ENCODE data around the gene TSPAN15.
"Not testable (repeated sequence)": the region's sequence is repeated elsewhere in the genome, so short reads cannot be mapped to it uniquely, and the experiment has no call there.

TSPAN15 gene

GRCh38 chr10:69449841-69450240 lies 1.4 kb upstream of the TSPAN15 start:
- peak; percentile 36 to 37 for DNase-seq

- DNase-seq, result not testable (repeated sequence)
Measured at GRCh38 chr10:69450395-69450794, 870 bp upstream of the TSPAN15 start.

GRCh38 chr10:69451784-69452251 lies 553 bp downstream of the TSPAN15 start:
- DNase-seq, result peak in 1 of 2 experiments; percentile 54

GRCh38 chr10:69452676-69453415 lies 1.6 kb downstream of the TSPAN15 start:
- no peak for DNase-seq

- no peak for DNase-seq
Measured at GRCh38 chr10:69453795-69454194, 2.5 kb downstream of the TSPAN15 start.

GRCh38 chr10:69455006-69455763 lies 3.9 kb downstream of the TSPAN15 start:
- DNase-seq, result no peak

GRCh38 chr10:69456880-69457693 lies 5.8 kb downstream of the TSPAN15 start:
- no peak for DNase-seq

- no peak for DNase-seq
Measured at GRCh38 chr10:69457771-69458237, 6.5 kb downstream of the TSPAN15 start.

- DNase-seq, result no peak
Measured at GRCh38 chr10:69458430-69459100, 7.3 kb downstream of the TSPAN15 start.

GRCh38 chr10:69459101-69459790 lies 8.0 kb downstream of the TSPAN15 start:
- no peak for DNase-seq

GRCh38 chr10:69459893-69460575 lies 8.8 kb downstream of the TSPAN15 start:
- DNase-seq, result no peak

GRCh38 chr10:69460576-69461242 lies 9.4 kb downstream of the TSPAN15 start:
- DNase-seq, result no peak

GRCh38 chr10:69461243-69462025 lies 10.2 kb downstream of the TSPAN15 start:
- no peak for DNase-seq

- DNase-seq, result no peak
Measured at GRCh38 chr10:69463886-69464285, 12.6 kb downstream of the TSPAN15 start.

GRCh38 chr10:69464401-69464800 lies 13.1 kb downstream of the TSPAN15 start:
- DNase-seq, result no peak

- no peak for DNase-seq
Measured at GRCh38 chr10:69464801-69465401, 13.6 kb downstream of the TSPAN15 start.

GRCh38 chr10:69465457-69466157 lies 14.3 kb downstream of the TSPAN15 start:
- DNase-seq, result no peak

GRCh38 chr10:69466158-69466490 lies 14.9 kb downstream of the TSPAN15 start:
- no peak for DNase-seq

- DNase-seq, result no peak
Measured at GRCh38 chr10:69466689-69467088, 15.4 kb downstream of the TSPAN15 start.

Measured in NCI-H2081 (cell line).